GM23248 (cell line): ENCODE data around the gene MFSD2A. TPM values are rescaled to one million over a fixed set of nuclear protein-coding genes. Genes with fewer than 3 reads are reported as not detected.
"Not testable (repeated sequence)": the region's sequence is repeated elsewhere in the genome, so short reads cannot be mapped to it uniquely, and the experiment has no call there.

ENCODE experiments used
- DNase-seq: peaks from one replicate; pipeline ENCODE4 v3.0.0-alpha.2; 2015
- H2AFZ ChIP-seq: fragments of 200-600 bp; sonication (generic); 2 replicates; pipeline ENCODE4 v1.6.1; 2016; ENCODE audit warnings: antibody characterized with exemption
- H3F3A ChIP-seq: fragments of 200-600 bp; sonication (generic); 2 replicates; pipeline ENCODE4 v1.6.1; 2016; ENCODE audit warnings: mild to moderate bottlenecking, antibody characterized with exemption, mixed run types; ENCODE audit not compliant: insufficient read depth
- H3K27ac ChIP-seq: fragments of 200-600 bp; sonication (generic); 2 replicates; pipeline ENCODE4 v1.5.1; 2016; ENCODE audit warnings: mild to moderate bottlenecking
- H3K27me3 ChIP-seq: fragments of 200-600 bp; sonication (generic); replicated peaks from 2 replicates; pipeline ENCODE4 v1.6.1; 2016; ENCODE audit warnings: mild to moderate bottlenecking; ENCODE audit not compliant: insufficient read depth
- H3K36me3 ChIP-seq: fragments of 200-600 bp; sonication (generic); 2 replicates; pipeline ENCODE4 v1.6.1; 2016; ENCODE audit warnings: low read depth, mild to moderate bottlenecking
- H3K4me1 ChIP-seq: fragments of 200-600 bp; sonication (generic); 2 replicates; pipeline ENCODE4 v1.6.1; 2016; ENCODE audit warnings: mild to moderate bottlenecking; ENCODE audit not compliant: insufficient read depth
- H3K4me2 ChIP-seq: fragments of 200-600 bp; sonication (generic); one replicate; pipeline ENCODE4 v1.6.1; 2016; ENCODE audit warnings: mild to moderate bottlenecking; ENCODE audit not compliant: unreplicated experiment
- H3K4me3 ChIP-seq: fragments of 200-600 bp; sonication (generic); 2 replicates; pipeline ENCODE4 v1.5.1; 2016; ENCODE audit warnings: mild to moderate bottlenecking
- H3K79me2 ChIP-seq: fragments of 200-600 bp; sonication (generic); 2 replicates; pipeline ENCODE4 v1.6.1; 2016; ENCODE audit warnings: mild to moderate bottlenecking; ENCODE audit not compliant: insufficient read depth
- H3K9ac ChIP-seq: fragments of 200-600 bp; sonication (generic); 2 replicates; pipeline ENCODE4 v1.6.1; 2016; ENCODE audit warnings: mild to moderate bottlenecking
- H3K9me2 ChIP-seq: fragments of 200-600 bp; sonication (generic); 2 replicates; pipeline ENCODE4 v1.6.1; 2016; ENCODE audit warnings: mixed run types, mild to moderate bottlenecking, moderate library complexity; ENCODE audit not compliant: insufficient read depth
- H3K9me3 ChIP-seq: fragments of 200-600 bp; sonication (generic); one replicate; pipeline ENCODE4 v1.6.1; 2017; ENCODE audit warnings: low read depth
- H4K20me1 ChIP-seq: fragments of 200-600 bp; sonication (generic); 2 replicates; pipeline ENCODE4 v1.6.0; 2016; ENCODE audit not compliant: insufficient read depth
- EZH2 ChIP-seq: fragments of 200-600 bp; sonication (generic); IDR thresholded peaks from 2 replicates; pipeline ENCODE4 v1.6.1; 2018; ENCODE audit warnings: antibody characterized with exemption, mild to moderate bottlenecking; ENCODE audit not compliant: insufficient read depth, poor library complexity, severe bottlenecking
- EZH2phosphoT487 ChIP-seq: fragments of 200-600 bp; sonication (generic); IDR thresholded peaks from 2 replicates; pipeline ENCODE4 v1.6.1; 2018; ENCODE audit warnings: antibody characterized with exemption, moderate library complexity, mild to moderate bottlenecking, low read depth; ENCODE audit not compliant: insufficient read depth
- WGBS, 2 experiments: methylation state at CpG; one replicate each; pipeline ENCODE4 v1.1.6; 2015 to 2017; ENCODE audit warnings: low lambda C conversion rate in 2 of 2, low coverage in 1 of 2; ENCODE audit errors: missing lambda C conversion rate in 2 of 2; 5-methylcytosine and 5-hydroxymethylcytosine counted together
- in situ Hi-C: fragments of 300-500 bp; cut with MboI; formaldehyde crosslinking; loops from 2 replicates; pipeline ENCODE4 v1.15.0; 2020
- polyA plus RNA-seq: library from polyadenylated mRNA; unstranded; fragments of >200 nt; fragmentation: Nextera tagmentation; extraction: Ambion mirVana; gene quantifications from 2 replicates; pipeline ENCODE4 v1.2.1, GENCODE V29; 2016
- total RNA-seq: library from RNA; depleted of rRNA; stranded (reverse); fragments of >200 nt; shearing (Covaris generic); gene quantifications from 2 replicates; pipeline ENCODE4 v1.2.3, GENCODE V29; 2014

Gene MFSD2A
- total and polyA plus RNA-seq, 2 experiments from 2014 or later, result 4.2 to 4.6 TPM

DNA sequence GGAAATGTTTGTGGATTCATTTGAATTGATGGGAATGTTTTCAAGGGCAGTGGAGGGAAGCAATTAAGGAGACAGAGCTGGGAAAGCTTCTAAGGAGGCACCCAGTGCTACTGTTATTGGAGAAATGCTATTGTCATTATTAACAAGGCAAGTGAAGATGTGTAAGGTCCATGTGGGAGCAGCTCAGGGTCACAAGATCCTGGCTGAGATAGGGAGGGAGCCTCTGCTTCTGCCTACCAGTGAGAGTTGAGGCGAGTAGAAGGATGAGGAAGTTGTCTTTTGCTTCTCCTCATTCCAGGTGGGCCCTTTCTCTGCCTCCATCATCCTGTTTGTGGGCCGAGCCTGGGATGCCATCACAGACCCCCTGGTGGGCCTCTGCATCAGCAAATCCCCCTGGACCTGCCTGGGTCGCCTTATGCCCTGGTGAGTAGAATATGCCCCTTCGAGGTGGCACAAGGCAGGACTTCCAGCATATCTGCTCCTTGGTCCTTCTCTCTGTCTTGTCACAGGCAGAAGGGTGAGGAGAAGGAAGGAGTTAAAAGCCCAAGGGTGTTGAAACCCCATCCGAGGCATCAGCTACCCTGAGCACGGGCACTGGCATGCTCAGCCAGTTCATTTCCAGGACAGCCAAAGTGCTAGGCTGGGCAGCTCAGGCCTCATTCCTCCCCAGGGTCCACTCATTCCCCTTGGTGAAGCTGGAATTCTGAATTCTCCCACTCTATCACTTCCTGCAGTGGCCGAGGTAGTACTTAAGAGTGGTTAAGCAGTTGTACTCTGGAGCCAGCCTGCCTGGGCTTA, 3.7 kb downstream of the MFSD2A start:
- Histone ChIP-seq H3K4me1 (peaks cover 14% of the 10 kb centered on the region; the same call in 1 of the 2 replicates), H3K27me3 (no peaks in the 10 kb centered on the region), H3F3A (no peaks in the 10 kb centered on the region), H2AFZ (no peak overlapping the region), H4K20me1 (no peaks in the 10 kb centered on the region), H3K4me2 (no peak overlapping the region), H3K4me3 (no peak overlapping the region), H3K36me3 (no peaks in the 10 kb centered on the region), H3K9ac (no peak overlapping the region), H3K9me3 (no peaks in the 10 kb centered on the region), H3K79me2 (no peaks in the 10 kb centered on the region), H3K27ac (no peak overlapping the region), H3K9me2 (no peaks in the 10 kb centered on the region)
- DNase-seq, result no peak
- WGBS, 2 experiments, result 83 to 85% methylated on average over 7 of the region's 7 CpGs
- in situ Hi-C loops, result no loop called here
- no peak for TF ChIP-seq EZH2
- no peak for TF ChIP-seq EZH2phosphoT487

- H3K27me3 ChIP-seq, result no peaks in the 10 kb centered on the region
- H3K36me3 ChIP-seq, result no peaks in the 10 kb centered on the region
- H3K9me2 ChIP-seq, result no peaks in the 10 kb centered on the region
- TF ChIP-seq EZH2phosphoT487 (no peak), EZH2 (no peak)
- no peaks in the 10 kb centered on the region for H3K9me3 ChIP-seq
- H3K4me1 ChIP-seq, result peaks cover 11% of the 10 kb centered on the region; the same call in 1 of the 2 replicates
- H3F3A ChIP-seq, result no peaks in the 10 kb centered on the region
- no peak overlapping the region for H3K4me2 ChIP-seq
- H4K20me1 ChIP-seq, result no peaks in the 10 kb centered on the region
- in situ Hi-C loops, result no loop called here
- H3K4me3 ChIP-seq, result no peak overlapping the region
- H2AFZ ChIP-seq, result no peak overlapping the region
- no peaks in the 10 kb centered on the region for H3K79me2 ChIP-seq
- no peak overlapping the region for H3K27ac ChIP-seq
- H3K9ac ChIP-seq, result no peak overlapping the region
- DNase-seq, result no peak
- 86 to 91% methylated on average over 10 to 12 of the region's 12 CpGs for WGBS, 2 experiments
Measured at GRCh38 chr1:39959651-39960333, 4.8 kb downstream of the MFSD2A start.

DNA sequence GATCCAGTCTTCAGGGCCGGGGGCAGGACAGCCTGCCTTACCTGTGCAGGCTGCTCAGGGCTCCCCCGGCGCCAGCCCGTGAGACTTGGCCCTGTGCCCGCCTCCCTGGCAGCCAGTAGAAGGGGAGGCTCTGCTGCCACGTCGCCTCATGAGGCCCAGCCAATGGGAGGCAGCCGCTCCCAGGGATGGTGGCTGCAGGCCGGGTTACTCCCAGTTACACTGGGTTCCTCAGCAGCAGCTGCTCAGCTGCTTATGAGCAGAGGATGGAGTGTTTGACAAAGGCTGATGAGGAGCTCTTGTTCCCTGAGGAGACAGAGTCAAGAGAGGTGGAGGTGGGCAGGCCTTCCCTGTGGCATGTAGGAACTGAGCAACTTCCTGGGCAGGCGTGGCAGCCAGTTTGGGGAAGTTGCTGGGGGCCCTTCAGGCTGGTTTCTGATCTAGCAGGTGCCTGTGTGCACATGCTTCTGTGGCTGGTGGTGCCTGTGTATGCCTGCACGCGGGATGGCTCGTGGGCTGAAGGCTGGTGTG, 5.5 kb downstream of the MFSD2A start:
- WGBS, 2 experiments, result 87 to 95% methylated on average over 12 to 13 of the region's 13 CpGs
- H3K79me2 ChIP-seq, result no peaks in the 10 kb centered on the region
- no peaks in the 10 kb centered on the region for H3K27me3 ChIP-seq
- no peaks in the 10 kb centered on the region for H3K36me3 ChIP-seq
- no peaks in the 10 kb centered on the region for H3F3A ChIP-seq
- H2AFZ ChIP-seq, result no peak overlapping the region
- no peak overlapping the region for H3K4me2 ChIP-seq
- H3K27ac ChIP-seq, result no peak overlapping the region
- H4K20me1 ChIP-seq, result no peaks in the 10 kb centered on the region
- H3K9me2 ChIP-seq, result no peaks in the 10 kb centered on the region
- no peak for DNase-seq
- TF ChIP-seq EZH2 (no peak), EZH2phosphoT487 (no peak)
- H3K4me3 ChIP-seq, result no peak overlapping the region
- H3K9ac ChIP-seq, result no peak overlapping the region
- in situ Hi-C loops, result no loop called here
- peaks cover 11% of the 10 kb centered on the region; the same call in 1 of the 2 replicates for H3K4me1 ChIP-seq
- no peaks in the 10 kb centered on the region for H3K9me3 ChIP-seq

DNA sequence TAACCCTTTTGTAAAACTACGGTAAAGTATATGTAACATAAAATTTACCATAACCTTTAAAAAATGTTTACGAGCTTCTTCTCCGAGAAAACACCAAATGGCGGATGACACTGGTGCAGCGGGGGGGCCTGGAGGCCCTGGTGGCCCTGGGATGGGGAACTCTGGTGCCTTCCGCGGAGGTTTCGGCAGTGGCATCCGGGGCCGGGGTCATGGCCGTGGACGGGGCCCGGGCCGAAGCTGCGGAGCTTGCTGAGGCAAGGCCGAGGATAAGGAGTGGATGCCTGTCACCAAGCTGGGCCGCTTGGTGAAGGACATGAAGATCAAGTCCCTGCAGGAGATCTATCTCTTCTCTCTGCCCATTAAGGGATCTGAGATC, 7.5 kb downstream of the MFSD2A start:
- Histone ChIP-seq H3K36me3 (no peaks in the 10 kb centered on the region), H3K79me2 (no peaks in the 10 kb centered on the region), H3K9ac (no peak overlapping the region), H3K27ac (no peak overlapping the region), H3K4me2 (no peak overlapping the region), H3K4me1 (0 out of 2 replicates have a peak, but pooled peaks cover 2% of the 10 kb centered on the region), H2AFZ (no peak overlapping the region), H3K27me3 (no peaks in the 10 kb centered on the region), H3F3A (no peaks in the 10 kb centered on the region), H3K9me2 (no peaks in the 10 kb centered on the region), H3K9me3 (no peaks in the 10 kb centered on the region), H4K20me1 (no peaks in the 10 kb centered on the region), H3K4me3 (no peak overlapping the region)
- in situ Hi-C loops, result no loop called here
- TF ChIP-seq EZH2 (no peak), EZH2phosphoT487 (no peak)
- WGBS, 2 experiments, result 98 to 99% methylated on average over 17 of the region's 17 CpGs
- no peak for DNase-seq

GRCh38 chr1:39962964-39963363, 8.0 kb downstream of the MFSD2A start:
- H3K4me1 ChIP-seq, H3K79me2 ChIP-seq, H3F3A ChIP-seq, H3K36me3 ChIP-seq, H3K4me3 ChIP-seq, H3K27me3 ChIP-seq, H4K20me1 ChIP-seq, H2AFZ ChIP-seq, H3K27ac ChIP-seq, H3K9ac ChIP-seq, H3K4me2 ChIP-seq, H3K9me2 ChIP-seq, H3K9me3 ChIP-seq, in situ Hi-C loops, DNase-seq: not testable (repeated sequence)
- 98% methylated on average over 11 to 12 of the region's 13 CpGs for WGBS, 2 experiments
